ENCODE data around the gene VSX1.

The VSX1 gene

DNA sequence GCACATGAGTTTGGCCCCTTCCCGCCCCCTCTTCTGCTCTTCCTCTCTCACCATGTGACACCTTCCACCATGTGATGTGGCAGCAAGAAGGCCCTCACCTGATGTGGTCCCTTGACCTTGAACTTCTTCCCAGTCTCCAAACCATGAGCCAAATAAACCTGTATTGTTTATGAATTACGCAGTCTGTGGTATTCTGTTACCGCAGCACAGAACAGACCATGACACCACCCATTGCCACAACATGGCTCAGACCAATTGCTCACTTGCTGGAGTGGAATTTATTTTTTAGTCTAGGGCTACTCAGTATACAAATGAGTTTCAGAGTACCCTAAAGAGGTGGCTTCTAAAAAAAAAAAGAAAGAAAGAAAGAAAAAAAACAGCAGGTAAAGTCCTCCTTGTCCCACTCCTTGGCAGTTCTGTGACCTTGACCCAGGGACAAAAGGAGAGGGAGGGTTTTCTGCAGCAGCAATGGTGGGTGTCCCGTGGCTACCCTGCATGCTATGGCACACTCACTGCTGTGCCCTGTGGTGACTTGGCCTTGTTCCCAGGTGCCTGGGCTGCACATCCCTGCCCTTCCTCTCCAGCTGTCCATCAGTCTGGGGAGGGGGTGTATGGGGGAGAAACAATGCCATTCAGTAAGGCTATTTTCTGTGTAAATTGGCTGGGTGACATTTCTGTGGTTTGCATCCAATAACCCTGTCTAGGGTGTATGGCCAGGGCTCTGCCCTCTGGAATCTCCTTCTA is 5.4 kb upstream of the VSX1 start:
- DNase-seq: no peak

DNA sequence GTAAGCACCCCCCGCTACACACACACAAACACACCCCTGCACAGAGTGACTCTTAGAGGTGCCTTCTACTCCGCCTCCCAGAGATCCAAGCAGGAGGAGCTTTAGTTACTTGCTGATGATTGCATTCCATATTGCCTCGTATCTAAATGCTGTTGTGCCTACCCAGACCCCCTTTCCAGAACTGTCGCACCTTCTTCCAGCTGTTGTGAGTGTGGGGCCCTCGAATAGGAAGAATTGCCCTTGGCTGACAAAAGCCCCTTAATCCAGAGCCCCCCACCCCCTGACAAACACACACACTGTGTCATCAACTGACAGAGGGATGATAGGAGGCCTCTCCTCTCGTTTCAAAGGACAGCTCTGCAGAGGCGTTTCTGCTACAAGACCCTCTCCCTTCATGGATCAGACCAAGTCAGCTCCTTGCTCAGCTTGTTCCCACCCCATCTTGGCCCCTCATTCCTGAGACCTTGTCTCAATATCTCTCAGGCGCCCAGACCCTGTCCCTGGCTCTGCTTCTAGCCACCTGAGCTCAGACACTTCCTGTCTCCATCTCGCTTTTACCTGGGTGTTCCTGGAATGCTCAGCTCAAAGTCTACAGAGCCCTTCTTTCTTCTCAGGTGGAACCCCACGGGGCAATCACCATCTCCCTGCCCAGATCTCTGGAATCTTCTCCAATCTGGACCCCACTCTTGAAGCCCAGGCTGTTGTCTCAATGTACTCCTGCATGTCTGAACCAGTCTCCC is 4.0 kb upstream of the VSX1 start:
- no peak for DNase-seq

DNA sequence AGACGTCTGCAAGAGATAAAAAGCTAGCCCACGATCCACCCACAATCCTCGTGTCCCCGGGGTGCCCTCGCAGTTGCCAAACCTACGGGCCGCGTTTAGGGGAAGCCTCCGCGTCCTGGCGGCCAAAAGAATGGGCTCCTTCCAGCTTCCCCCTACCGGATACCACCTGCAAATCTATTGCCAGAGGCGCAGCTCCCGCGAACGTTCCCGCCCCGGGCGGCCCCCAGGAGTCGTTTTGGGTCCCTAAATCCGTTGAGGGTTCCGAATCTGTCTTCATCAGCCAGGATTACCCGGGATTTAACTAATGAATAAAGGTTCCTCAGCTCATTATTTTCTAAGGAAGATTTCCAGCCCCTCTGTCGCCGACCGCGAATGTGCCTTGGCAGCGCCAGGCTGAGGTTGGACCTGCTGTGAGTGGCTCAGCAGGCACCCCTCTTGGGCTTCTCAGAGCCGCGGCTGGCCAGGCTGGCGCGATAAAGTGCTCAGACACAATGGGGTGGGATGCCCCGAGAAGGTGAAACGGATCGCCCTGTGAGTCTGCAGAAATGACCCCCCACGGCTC is 2.8 kb upstream of the VSX1 start:
- no peak for DNase-seq

DNA sequence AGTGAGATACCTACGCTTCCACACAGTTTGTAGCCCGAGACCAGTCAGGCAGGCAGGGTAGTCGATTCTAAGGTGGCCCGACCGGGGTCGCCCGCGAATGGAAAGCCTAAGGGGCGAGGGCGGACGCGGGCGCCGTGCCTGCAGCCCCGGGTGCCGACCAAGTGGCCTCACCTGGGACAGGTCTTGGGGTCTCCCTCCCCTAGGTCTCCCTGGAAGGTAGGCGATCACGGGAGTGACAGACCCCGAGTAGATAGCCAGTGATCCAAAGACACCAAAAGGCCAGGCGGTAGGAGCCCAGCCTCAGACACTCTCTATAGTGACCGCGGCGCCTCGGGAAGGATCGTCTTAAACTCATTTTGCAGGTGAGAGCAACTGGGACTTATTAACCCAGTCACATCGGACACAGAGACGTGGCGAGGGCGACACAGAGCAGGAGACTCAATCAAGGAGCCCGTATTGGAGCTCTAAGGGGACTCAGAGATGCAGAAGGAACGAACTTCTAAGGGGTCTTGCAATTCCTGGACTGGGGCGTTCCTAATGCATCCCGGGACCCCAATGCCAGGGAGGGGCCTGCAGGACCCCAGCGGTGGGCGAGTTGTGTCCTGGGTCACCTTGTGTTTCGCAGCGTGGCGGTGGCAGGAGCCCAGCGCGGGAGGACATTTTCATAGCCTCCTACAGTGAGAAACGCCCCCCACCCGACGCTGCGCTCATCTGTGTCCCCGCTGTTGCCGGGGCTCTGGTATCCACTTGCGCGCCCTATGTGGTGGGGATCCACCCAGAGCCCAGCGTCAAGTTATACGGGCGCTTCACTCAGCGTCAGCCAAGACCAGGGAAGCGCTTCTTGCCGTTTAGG is 2.1 kb upstream of the VSX1 start:
- no peak for DNase-seq

DNA sequence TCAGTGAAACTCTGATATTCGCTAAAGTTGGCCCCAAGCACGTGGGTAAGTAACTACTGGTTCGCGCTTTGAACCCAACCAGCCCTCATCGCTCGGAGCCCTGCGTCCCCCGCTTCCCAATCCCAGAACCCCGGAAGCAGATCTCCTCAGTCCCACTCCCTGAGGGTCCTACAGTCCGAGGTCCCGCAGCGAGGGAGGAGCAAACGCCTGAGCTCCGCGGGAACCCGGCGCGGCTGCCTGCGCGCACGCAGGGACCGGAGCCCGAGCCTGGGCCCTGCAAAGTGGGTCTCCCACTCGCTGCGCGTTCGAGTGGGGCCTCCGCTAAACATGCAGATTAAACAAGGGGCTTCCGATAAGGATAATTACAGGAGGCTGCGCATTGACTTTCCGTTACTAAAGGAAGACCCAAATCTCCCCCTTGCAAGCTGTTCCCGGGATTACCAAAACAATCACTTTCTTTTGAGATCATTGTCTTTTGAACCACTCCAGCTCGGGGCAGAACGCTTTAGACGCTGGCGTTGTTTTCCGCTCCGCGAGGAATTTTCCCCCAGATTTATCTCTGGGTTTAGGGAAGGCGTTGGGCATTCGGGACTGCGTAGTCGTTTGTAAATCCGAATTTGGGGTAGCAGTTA is 1.3 kb upstream of the VSX1 start:
- no peak for DNase-seq

DNA sequence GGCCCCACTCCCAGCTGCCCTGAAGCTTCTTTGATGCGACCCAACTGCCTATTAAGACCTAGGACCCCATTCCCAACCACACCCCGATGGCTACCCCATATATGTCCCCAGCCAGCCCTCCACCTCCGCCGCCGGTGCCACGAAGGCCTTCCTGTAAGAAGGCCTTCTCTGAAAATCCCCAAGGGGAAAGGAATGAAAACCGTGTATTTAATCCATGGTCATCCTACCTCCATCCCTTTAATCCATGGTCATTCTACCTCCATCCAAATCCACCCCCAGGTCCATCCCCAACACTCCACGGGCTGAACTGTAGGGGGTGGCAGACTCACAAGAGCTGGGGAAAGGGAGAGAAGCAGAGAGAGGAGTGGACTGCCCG is 545 bp upstream of the VSX1 start:
- no peak for DNase-seq

DNA sequence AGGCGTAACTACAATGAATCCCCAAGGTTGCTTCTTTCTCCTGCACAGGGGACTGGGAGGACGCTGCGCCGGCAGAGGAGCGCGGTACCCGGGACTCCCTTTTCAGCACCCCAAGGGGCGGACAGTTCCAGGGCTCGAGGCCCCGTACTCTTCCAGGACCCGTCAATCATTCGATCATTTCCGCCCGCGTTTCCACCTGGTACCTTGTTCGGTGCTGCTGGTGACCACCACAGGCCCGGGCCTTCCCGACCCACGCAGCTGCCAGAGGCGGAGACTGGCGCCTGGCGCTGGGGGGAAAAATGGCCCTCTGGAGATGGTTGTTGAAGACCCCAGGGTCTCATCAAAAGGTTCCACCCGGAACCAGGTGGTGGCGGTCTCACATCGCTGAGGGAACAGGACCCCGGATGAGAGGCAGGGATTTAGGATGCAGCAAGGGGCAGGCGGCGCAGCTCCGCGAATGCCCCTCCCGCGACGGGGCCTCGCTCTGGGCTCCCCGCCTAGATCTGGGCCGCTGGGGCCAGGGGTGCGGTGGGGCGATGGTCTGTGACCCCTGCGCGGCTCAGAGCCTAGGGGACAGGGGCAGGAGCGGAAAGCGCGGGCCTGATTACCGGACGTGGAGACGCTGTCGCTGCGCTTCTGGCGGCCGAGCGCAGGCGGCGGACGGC is 744 bp downstream of the VSX1 start:
- DNase-seq: no peak

DNA sequence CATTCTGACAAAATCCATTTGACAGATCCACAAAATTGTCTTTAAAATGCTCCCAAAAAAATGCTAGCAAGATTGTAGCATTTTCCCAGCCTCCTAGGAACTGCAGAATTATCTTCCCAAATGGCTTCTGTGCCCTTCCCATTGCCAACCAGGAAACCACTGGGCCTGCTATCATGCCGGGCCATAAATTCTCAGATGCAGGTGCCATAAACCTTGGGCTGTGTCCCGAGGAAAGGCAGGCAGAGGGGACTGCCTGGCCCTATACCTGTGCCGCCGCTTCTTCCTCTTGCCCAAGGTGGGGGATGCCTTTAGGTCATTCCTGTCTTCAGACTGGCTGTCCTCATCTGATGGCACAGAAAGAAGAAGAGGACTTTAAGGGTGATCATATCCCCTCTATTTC is 2.8 kb downstream of the VSX1 start:
- no peak for DNase-seq

DNA sequence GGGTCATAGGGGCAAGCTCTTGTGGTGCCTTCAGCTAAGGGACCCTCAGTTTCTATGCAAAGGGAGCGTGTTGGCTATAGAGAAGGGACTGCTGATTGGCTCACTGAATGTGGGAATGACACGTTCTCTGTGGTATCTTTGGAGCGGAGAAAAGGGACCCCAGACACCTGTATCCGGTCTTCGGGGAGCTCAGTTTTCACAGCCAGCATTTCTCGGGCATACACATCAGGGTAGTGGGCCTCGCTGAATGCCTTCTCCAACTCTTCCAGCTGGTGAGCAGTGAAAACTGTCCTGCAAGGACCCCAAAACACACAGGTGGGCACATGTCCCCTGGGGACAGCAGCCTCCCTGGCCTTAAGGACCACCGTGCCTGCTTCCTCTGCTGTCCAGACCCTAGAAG is 3.3 kb downstream of the VSX1 start:
- DNase-seq: no peak

DNA sequence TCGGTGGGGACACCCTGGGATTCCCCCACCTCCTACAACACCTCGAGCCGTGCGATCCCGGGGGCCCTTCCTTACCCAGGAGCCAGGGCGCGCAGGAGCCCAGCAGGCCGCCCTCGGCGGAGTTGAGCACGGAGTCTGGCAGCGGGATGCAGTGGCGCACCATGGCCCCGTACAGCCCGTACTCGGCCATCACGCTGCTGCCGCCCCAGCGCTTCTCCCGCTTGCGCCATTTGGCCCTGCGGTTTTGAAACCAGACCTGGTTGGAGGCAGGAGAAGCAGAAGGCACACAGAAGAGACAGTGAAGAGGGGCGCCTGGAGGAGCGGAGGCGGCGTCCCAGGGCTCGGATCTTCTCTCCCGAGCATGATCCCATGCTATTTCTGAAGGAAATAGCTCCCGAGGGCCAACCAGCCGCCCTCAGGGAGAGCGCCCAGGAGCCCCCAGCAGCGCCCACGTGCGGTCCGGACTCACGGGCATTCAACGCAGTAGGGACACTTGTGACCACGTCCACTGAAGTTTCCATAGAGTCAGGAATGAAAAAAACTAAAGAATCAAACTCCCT is 4.3 kb downstream of the VSX1 start:
- peak; percentile 61 for DNase-seq

DNA sequence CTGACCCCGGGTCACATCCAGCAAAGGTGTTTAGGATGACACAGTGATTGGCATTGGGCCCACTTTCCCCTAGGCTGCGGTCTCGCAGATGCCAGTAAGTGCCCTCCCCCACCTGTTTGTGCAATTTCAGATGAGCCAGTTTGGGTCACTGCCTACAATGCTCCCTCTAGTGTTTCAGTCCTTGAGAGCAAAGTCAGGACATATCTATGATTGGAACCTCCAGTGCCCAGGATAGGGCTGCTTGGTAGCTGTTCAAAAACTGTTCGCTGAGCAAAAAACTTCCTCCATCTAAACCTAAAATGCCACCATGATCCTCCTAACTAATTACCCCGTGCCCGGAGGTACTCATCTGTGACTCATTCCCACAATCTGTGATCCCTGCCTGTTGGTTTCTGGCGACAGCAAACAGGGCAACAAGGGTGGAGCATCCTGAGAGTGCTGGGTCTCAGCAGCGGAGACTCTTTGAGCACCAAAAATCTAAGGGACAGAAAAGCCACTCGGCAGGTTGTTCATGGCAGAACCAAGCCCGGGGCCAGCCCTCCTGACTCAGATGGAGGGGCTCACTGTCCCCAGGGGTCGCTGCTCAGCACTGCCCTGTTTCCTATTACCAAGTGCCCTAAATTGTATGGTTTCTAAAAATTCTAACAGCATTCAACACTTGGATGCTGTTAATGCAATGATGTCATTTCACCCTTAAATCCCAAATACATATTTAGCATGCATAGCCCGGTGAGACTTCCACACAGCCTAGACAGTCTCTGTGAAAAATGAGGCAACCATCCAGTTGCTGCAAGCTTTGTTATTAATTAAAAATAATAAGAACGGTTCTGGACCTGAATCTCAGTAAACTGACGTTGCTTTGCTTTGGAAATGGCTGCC is 5.0 kb downstream of the VSX1 start:
- DNase-seq: peak; percentile 70

DNA sequence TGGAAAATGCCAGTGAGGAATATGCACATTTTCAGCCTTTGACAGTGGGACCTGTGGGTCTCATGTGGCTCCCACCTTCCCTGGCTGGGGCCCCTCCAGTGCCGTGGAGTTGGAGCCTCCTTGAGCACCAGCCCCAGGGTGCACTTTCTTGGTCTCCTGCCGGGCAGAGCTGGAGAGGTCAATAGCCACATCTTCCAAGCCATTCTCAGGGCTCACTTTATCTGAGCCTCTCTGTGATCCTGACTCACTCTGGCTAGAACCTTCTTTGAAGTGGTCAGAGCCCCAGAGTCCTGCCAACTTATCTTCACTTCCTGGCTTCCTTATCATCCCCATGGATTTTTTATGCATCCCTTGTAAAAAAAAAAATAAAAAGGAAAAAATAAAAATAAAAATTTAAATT is 5.7 kb downstream of the VSX1 start:
- no peak for DNase-seq

DNA sequence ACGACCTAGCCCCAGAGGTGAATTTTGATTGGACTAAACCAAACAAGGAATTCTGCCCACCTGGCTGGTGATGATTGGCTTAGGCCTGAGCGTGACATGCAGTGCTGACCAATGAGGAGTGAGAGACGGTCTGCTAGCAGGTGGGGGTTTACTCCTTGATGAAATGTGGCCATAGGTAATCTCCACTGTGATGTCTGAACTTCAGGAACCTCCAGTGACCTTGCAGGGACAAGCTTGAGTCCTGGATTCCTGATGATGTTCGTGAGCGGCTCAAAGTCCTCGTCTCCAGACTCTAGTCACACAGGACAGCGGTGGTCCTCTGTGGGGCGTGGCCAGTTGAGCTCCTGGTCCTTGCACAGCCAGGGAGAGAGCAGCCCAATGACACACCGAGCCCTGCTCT is 8.4 kb downstream of the VSX1 start:
- no peak for DNase-seq

DNA sequence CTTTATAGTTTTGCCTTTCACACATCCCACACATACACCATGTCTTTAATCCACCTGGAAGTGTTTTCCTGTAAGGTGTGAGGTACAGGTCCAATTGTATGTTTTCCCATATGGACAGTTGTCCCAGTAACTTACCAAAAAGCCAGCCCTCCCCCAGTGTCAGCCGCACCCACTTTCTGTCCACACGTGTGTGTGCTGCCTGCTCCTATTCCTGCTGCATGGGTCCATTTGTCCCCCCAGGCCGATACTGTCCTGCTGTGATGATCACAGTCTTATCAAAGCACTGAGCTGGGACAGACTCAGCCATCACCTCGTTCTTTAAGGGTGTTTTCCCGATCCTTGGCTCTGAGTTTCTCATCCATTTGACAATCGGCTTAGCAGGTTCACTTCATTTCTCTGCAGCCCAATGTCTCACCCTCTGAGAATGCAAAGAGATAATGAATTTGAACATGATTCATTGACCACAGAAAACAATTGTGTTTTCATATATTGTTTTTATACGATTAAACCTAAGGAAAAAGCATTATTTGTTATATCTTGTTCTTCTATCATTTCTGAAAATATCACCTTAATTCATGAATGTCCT is 9.6 kb downstream of the VSX1 start:
- DNase-seq: no peak

DNA sequence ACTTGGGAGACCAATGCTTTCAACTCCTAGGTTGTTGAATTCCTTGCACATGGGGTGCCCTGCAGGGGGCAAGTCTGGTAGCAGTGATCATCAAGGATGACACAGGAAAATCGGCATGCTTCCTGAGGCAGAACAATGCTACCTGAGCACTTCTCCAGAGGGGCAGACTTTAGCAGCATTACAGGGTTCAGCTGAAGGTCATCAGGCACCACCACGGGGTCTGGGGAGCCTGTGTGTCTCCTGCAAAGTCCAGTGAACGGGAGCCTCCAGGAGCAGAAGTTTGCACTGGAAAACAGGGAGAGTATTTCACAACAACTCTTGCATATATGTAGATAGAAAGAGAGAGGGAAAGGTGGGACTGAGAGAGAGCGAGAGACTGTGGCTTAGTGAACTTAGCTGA is 10.2 kb downstream of the VSX1 start:
- DNase-seq: no peak

DNA sequence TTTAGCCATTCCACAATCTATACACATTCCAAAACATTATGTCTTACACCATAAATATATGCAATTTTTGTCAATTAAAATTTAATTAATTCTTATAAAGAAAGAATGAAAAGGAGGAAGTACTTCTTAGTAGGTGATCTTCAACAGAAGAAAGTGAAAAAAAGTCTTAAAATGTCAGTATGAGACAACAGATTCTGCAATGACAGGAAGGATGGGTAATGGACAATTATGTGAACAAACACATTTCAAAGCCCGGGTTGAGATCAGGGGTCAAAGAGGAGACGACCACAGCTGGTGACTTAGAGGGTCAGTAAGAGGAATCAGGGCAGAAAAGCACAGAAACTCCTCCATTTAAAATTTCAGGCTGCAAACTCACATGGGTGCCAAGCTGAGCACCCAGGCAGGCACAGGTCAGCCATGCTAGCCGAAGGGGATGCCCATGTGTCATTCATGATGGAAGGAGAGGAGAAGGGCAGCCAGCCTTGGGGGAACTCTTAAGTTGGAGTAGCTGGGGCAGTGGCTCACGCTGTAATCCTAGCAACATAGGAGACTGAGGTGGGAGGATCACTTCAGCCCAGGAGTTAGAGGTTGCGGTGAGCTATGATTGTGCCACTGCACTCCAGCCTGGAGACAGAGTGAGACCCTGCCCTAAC is 11.0 kb downstream of the VSX1 start:
- DNase-seq: no peak

DNA sequence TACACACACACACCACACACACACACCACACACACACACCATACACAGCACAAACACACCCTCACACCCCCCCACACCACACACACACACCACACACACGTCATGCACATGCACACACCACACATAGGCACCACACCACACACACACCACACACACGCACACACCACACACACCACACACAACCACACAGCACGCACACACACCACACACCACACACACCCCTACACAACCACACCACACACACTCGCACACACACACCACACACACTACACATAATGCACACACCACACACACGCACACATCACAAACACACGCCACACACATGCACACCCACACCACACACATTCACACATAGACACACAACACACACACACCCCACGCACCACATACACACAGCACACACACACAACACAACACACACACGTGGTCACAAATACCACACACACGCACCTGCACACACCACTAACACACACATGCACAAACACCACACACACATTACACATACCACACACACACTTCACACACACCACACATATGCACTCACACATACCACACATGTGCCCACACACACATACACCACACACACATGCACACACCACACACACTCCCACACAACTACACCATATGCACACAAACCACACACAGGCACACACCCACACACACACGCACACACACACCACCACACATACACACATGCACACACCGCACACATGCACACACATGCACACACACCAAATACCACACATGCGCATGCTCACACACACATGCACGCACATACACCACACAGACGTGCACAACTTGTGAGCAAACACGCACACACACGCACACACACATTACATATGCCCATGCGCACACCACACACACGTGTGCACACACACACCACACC is 14.6 kb downstream of the VSX1 start:
- no peak for DNase-seq

DNA sequence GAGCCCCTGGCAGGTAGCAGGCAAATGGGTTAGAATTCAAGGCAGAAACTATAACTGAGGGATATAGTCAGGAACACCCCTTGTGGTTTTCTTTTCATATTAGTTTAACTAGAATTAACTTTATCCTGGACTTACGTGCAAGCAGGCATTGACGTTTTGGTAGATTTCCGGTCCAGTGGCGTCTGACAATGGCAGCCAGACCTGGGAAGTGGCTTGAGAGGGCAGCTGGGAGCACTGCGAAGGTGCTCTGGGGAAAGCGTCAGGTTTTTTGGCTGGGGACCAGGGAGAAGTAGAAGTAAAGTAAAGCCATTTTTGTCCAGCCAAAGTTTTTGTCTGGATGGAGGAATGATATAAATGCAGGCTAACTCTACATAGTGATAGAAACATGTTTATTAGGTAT is 15.6 kb downstream of the VSX1 start:
- DNase-seq: no peak

Data from 8988T (cell line).